Mucosa of descending colon (tissue), 3 donors: ENCODE measurements around the gene ZNF74. TPM values are rescaled to one million over a fixed set of nuclear protein-coding genes. Genes with fewer than 3 reads are reported as not detected.

Experiments used
- ATAC-seq: fragments of 200-7000 bp; cut with Tn5 transposase; one replicate; pipeline ENCODE4 v1.9.1; 2020; ENCODE audit warnings: mild to moderate bottlenecking, moderate library complexity
- DNase-seq, 3 donors: peaks; one replicate each; pipeline ENCODE4 v3.0.0-alpha.2; 2020
- H3K36me3 ChIP-seq: fragments of 200-600 bp; one replicate; pipeline ENCODE4 v1.8.0; 2021; ENCODE audit warnings: low read depth, mild to moderate bottlenecking
- H3K4me1 ChIP-seq: fragments of 200-600 bp; one replicate; pipeline ENCODE4 v1.8.0; 2021; ENCODE audit warnings: low read depth, mild to moderate bottlenecking
- H3K4me3 ChIP-seq: fragments of 200-600 bp; one replicate; pipeline ENCODE4 v1.8.0; 2021; ENCODE audit warnings: mild to moderate bottlenecking
- H3K9me3 ChIP-seq: fragments of 200-600 bp; one replicate; pipeline ENCODE4 v1.8.0; 2021; ENCODE audit warnings: mild to moderate bottlenecking
- CTCF ChIP-seq: fragments of 200-600 bp; IDR thresholded peaks from one replicate; pipeline ENCODE4 v1.8.0; 2022; ENCODE audit warnings: antibody characterized with exemption, mild to moderate bottlenecking
- intact Hi-C, 2 donors: fragments of 100-400 bp; cut with DNase I in 1 of 2; cut with micrococcal nuclease in 1 of 2; formaldehyde crosslinking; loops; one replicate each; pipeline versions ENCODE4 v1.11.0 to v1.11.1; 2022; cut with DNase I, micrococcal nuclease
- total RNA-seq, 3 donors: library from RNA; stranded (reverse); fragmentation: NEBNext Ultra II Directional in 2 of 3; extraction: Animal tissue kit (Norgen Biotek cat#: 25700) in 2 of 3; gene quantifications; one replicate each; pipeline versions ENCODE4 v1.2.1 to v1.2.4, GENCODE V29; 2021 to 2023
- donor health status: DM: no; HTN: no; CAD: no; lungs with moderate emphysema.
- donor health status: DM: no; HTN: no; CAD: no.
- donor health status: DM: no; HTN: yes; CAD: no.

The ZNF74 gene
- total RNA-seq, 3 donors from 2014 or later, result 4.2 to 14.4 (median 4.8) TPM

- TF ChIP-seq CTCF, result no peak
- peaks cover 12% of the 10 kb centered on the region for H3K4me1 ChIP-seq
- H3K4me3 ChIP-seq, result no peak overlapping the region
- no peak for ATAC-seq
- intact Hi-C loops, result no loop called here
- no peaks in the 10 kb centered on the region for H3K36me3 ChIP-seq
- no peaks in the 10 kb centered on the region for H3K9me3 ChIP-seq
- DNase-seq, result no peak
Observed at GRCh38 chr22:20398420-20398819, 4.5 kb downstream of the ZNF74 start.

GRCh38 chr22:20399866-20400605, 6.1 kb downstream of the ZNF74 start:
- no peak for ATAC-seq
- intact Hi-C loops, result no loop called here
- no peaks in the 10 kb centered on the region for H3K9me3 ChIP-seq
- no peaks in the 10 kb centered on the region for H3K36me3 ChIP-seq
- H3K4me3 ChIP-seq, result no peak overlapping the region
- no peak for DNase-seq
- H3K4me1 ChIP-seq, result peaks cover 7% of the 10 kb centered on the region
- no peak for TF ChIP-seq CTCF

- no peak for TF ChIP-seq CTCF
- intact Hi-C loops, result no loop called here
- no peak for DNase-seq
- Histone ChIP-seq H3K4me3 (no peak overlapping the region), H3K4me1 (no peaks in the 10 kb centered on the region), H3K36me3 (no peaks in the 10 kb centered on the region), H3K9me3 (no peaks in the 10 kb centered on the region)
- no peak for ATAC-seq
Observed at GRCh38 chr22:20400606-20401375, 6.8 kb downstream of the ZNF74 start.

GRCh38 chr22:20401376-20402014, 7.5 kb downstream of the ZNF74 start:
- H3K36me3 ChIP-seq, result no peaks in the 10 kb centered on the region
- H3K9me3 ChIP-seq, result no peaks in the 10 kb centered on the region
- no peak for ATAC-seq
- intact Hi-C loops, result no loop called here
- DNase-seq, result no peak
- H3K4me1 ChIP-seq, result no peaks in the 10 kb centered on the region
- H3K4me3 ChIP-seq, result no peak overlapping the region
- TF ChIP-seq CTCF, result no peak

GRCh38 chr22:20402960-20403778, 9.2 kb downstream of the ZNF74 start:
- Histone ChIP-seq H3K9me3 (no peaks in the 10 kb centered on the region), H3K36me3 (no peaks in the 10 kb centered on the region), H3K4me1 (no peaks in the 10 kb centered on the region), H3K4me3 (no peak overlapping the region)
- ATAC-seq, result no peak
- no peak for TF ChIP-seq CTCF
- DNase-seq, result no peak
- intact Hi-C loops, result no loop called here
